ENCODE measurements around the gene CFHR4.
"Not testable (repeated sequence)": the region's sequence is repeated elsewhere in the genome, so short reads cannot be mapped to it uniquely, and the experiment has no call there.

CFHR4 gene

DNA sequence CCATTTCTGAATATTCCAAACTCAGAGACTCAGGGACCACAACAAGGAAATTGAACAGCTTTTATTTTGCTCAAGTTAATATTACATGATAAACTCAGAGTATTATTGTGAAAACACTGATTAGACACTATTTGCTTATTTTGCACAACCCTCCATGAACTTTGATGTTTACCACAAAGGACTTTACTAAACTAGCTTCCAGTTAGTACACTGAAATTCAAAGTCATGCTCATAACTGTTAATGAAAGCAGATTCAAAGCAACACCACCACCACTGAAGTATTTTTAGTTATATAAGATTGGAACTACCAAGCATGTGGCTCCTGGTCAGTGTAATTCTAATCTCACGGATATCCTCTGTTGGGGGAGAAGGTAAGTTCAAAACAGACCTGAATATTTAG, 55.7 kb downstream of the CFHR4 start, which contains the start of gene CFHR2:
Gene CFHR2, plus strand, starts transcription at position 171 of the 400 bp plus-strand sequence. Its CDS starts 143 bp downstream, at position 314.
- not testable (repeated sequence) for DNase-seq

DNA sequence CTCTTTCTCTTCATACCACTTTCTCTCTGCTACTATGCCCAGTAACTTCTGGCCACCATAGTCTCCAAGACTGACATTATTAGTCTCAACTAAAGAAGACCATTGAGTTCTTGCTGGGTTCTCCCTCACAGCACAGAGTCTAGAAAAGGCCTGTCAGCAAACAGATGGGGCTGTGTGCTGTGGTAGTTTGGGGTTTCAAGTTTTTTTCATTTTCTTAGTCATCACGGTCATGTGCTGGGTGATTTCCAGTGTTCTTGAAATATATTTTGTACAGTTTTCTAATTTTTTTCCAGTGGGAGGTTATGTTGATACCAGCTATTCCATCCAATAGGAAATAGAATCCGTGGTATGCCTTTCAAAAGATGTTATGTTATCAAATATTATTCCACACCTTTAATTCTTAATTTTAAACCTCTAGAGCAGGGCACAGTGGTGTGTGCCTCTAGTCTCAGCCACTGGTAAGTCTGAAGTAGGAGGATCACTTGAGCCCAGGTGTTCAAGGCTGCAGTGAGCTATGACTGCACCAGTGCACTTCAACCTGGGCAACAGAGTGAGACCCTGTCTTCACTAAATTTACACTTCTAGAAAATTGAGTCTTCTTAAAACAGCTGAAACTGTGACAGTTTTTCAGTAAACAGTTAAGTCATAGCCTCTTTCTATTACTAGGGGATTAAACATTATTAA, 64.0 kb downstream of the CFHR4 start:
- no peak for DNase-seq

DNA sequence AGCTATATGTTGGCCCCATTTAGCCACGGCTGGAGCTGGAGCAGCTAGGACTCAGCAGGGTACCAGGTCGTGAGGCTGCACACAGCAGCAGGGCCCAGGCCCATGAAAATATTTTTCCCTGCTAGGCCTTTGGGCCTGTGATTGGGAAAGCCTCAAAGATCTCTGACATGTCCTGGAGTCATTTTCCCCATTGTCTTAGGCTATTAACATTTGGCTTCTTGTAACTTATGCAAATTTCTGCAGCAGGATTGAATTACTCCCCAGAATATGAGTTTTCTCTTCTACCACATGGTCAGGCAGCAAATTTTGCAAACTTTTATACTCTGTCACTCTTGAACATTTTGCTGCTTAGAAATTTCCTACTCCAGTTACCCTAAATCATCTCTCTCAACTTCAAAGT, 66.9 kb downstream of the CFHR4 start:
- no peak for DNase-seq

DNA sequence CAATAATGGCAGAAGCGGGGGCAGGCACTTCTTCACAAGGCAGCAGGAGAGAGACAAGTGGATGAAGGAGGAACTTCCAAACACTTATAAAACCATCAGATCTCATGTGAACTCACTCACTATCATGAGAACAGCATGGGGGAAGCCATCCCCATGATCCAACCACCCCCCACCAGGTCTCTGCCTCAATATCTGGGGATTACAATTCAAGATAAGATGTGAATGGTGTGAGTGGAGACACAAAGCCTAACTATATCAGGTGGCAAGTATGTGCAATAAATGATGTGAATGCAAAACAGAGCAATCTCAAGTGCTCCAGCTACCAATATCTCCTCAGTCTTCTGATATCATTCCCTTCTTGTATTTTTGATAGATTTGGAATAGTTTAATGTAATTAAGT, 68.1 kb downstream of the CFHR4 start:
- DNase-seq = no peak

DNA sequence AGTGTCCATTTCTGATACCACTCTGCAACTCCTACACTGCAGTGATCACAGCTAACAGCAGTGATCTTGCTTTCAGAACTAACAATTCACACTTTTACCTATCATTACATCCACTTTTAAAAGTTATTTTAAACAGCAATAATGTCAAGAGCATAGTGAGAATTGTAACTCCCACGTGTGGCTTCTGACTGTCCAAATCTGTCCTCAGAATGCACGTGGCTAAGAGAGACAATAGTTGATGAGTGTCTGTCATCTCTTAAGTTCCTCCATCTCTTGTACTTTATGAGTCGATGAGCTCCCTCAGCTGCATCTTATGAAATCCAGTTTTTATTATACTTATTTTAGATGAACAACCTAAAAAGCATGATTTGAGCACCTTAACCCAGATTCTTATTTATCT, 73.0 kb downstream of the CFHR4 start:
- DNase-seq = no peak

All from CD4-positive, alpha-beta T cell treated with Interleukin-17A for 4 hours (primary cell).